GM18868 (cell line): ENCODE results near the gene TRAF5.

Experiments
- ATAC-seq: cut with Tn5 transposase; IDR thresholded peaks from one replicate; pipeline ENCODE4 v1.9.1; 2021; ENCODE audit warnings: mild to moderate bottlenecking, moderate library complexity; ENCODE audit not compliant: unreplicated experiment

Gene TRAF5

GRCh38 chr1:211327346-211327921 is 801 bp downstream of the TRAF5 start:
- peak; percentile 27 for ATAC-seq

GRCh38 chr1:211328084-211328694 is 1.6 kb downstream of the TRAF5 start:
- ATAC-seq = no peak

- no peak for ATAC-seq
Measured at GRCh38 chr1:211328866-211329475, 2.3 kb downstream of the TRAF5 start.

- ATAC-seq = peak; percentile 50
Measured at GRCh38 chr1:211329764-211330201, 3.1 kb downstream of the TRAF5 start.

GRCh38 chr1:211330282-211330936 is 3.8 kb downstream of the TRAF5 start:
- ATAC-seq = no peak

GRCh38 chr1:211331011-211331709 is 4.5 kb downstream of the TRAF5 start:
- ATAC-seq = no peak

- ATAC-seq = no peak
Measured at GRCh38 chr1:211332036-211332616, 5.5 kb downstream of the TRAF5 start.

GRCh38 chr1:211332830-211333229 is 6.2 kb downstream of the TRAF5 start:
- no peak for ATAC-seq

GRCh38 chr1:211333906-211334305 is 7.3 kb downstream of the TRAF5 start:
- no peak for ATAC-seq

GRCh38 chr1:211334986-211335385 is 8.4 kb downstream of the TRAF5 start:
- no peak for ATAC-seq

GRCh38 chr1:211335522-211336157 is 9.0 kb downstream of the TRAF5 start:
- peak; percentile 85 for ATAC-seq

GRCh38 chr1:211336161-211336560 is 9.5 kb downstream of the TRAF5 start:
- no peak for ATAC-seq

- no peak for ATAC-seq
Measured at GRCh38 chr1:211336775-211337174, 10.1 kb downstream of the TRAF5 start.

GRCh38 chr1:211337430-211338223 is 11.0 kb downstream of the TRAF5 start:
- no peak for ATAC-seq

GRCh38 chr1:211338224-211338620 is 11.6 kb downstream of the TRAF5 start:
- ATAC-seq = no peak

GRCh38 chr1:211339631-211340041 is 13.0 kb downstream of the TRAF5 start:
- ATAC-seq = no peak

GRCh38 chr1:211340622-211341507 is 14.2 kb downstream of the TRAF5 start:
- ATAC-seq = no peak

- no peak for ATAC-seq
Measured at GRCh38 chr1:211341999-211342398, 15.4 kb downstream of the TRAF5 start.

GRCh38 chr1:211343607-211344006 is 17.0 kb downstream of the TRAF5 start:
- no peak for ATAC-seq
